ENCODE data around the gene C4orf50.

The C4orf50 gene

DNA sequence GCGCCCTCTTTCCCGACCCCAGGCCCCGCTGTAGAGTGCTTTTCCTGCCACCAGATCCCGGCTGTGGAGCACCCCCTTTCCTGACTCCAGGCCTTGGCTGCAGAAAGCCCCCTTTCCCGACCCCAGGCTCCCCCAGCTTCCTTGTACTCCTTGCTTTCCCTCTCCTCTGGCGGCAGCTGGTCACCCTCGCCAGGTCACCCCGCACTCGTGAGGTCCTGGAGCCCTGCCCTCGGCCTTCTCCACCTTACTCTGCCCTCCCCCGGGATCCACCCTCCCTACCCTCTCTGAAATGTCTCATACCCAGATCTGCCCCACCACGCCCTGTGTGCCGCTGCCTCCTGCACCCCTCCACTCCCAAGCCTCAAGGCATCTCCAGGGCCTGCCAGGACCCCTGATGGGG is 25.0 kb upstream of the C4orf50 start:
- no peak for DNase-seq

DNA sequence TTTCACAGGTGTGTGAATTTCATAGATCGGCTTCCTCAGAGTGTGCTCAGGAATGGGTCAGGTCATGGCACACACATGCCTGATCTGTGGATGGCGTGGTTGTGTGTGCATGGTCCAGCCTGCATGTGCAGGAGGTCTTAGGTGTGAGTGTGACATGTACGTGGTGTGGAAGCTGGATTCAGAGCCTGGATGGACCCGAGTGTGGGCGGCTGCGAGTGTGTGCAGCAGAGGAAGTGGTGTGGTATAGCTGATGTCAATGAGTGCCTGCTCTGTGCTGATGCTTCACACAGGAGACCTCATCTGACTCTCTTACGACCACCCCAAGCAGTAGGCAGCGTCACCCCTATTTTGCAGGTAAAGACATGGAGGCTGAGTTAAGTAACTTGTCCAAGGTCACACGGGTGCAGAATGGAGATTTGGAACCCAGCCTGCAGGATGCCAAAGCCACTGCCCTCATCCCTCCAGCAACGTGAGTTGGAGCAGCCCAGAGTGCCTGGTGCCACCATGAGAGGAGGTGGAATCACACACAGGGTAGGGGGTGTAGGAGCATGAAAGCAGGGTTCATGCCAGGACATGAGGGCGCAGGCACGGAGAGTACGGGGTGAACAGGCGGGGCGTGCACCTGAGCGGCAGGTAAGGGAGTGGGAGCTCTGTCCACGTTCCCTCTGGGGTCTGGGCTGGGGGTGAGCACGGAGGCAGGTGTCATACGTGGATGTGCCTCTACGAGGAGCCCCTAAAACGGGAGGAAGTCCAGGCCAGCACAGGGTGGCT is 24.2 kb upstream of the C4orf50 start:
- no peak for DNase-seq

DNA sequence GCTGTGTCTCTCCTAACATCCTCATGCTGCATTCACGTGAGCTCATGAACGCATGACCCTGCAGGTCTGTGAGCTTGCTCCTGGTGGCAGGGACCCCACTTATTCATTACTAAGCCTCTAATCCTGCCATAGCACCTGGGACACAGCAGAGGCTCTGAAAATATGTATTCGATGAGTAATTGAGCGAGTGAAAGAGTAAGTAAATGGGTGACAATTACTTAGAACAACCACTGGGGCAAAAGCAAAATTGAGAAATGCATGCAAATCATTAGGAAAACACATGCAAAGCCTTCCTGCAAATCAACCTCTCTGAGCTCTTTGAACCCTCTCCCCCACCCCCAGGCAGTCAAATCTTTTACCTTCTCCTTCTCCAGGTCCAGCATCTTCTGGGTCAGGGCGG is 23.6 kb upstream of the C4orf50 start:
- no peak for DNase-seq

DNA sequence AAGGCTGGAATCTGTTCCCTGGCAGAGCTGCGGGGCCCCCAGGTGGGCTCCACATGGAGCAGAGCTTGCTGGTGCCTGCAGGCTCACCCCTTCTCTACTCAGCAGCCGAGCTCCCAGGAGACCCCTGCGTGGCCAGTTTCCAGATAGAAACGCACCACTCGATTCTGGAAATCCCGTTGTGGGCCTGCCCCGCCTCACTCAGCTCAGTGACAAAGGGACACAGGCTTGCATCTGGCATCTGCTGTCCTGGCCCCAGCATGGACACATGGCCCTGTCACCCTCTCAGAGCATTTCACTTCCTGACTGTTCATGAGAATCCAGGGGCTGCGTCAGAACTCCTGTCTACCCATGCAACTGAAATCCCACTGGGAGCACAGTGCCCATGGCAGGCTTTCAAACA is 20.5 kb upstream of the C4orf50 start:
- no peak for DNase-seq

DNA sequence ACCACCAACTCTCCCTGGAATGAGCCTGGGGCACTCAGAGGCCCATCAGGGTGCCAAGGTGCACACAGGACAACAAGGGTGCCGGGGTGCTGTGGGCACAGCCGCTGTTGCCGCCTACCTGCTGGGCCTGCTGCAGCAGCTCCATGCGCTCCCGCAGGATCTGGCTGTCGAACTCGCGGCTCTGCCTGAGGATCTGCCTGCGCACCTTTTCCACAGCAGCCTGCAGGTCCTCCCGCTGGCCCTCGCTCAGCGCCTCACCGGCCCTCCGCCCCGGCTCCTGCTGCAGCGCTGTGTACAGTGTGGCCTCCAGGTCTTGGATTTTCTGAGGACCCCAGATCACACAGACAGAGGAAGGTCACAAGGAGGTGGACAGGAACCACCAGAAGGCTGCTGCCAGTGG is 17.6 kb upstream of the C4orf50 start:
- no peak for DNase-seq

DNA sequence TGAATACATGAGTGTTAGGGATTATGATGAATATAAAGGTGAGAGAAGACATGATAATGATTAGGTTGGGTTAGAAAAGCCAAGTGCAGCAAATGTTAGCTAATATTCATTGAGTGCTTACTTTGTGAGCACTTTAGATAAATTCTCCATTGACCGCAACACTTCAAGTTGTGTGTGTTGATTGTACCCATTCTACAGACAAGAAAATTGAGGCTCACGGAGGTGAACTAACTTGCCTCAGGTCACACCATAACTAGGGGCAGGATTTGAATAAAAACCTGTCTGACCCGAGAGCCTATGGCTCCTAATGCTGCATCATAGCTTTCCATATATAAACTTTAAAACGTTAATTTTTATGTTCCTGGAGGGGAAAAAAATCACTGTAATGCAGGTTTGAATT is 15.2 kb upstream of the C4orf50 start:
- DNase-seq = no peak

DNA sequence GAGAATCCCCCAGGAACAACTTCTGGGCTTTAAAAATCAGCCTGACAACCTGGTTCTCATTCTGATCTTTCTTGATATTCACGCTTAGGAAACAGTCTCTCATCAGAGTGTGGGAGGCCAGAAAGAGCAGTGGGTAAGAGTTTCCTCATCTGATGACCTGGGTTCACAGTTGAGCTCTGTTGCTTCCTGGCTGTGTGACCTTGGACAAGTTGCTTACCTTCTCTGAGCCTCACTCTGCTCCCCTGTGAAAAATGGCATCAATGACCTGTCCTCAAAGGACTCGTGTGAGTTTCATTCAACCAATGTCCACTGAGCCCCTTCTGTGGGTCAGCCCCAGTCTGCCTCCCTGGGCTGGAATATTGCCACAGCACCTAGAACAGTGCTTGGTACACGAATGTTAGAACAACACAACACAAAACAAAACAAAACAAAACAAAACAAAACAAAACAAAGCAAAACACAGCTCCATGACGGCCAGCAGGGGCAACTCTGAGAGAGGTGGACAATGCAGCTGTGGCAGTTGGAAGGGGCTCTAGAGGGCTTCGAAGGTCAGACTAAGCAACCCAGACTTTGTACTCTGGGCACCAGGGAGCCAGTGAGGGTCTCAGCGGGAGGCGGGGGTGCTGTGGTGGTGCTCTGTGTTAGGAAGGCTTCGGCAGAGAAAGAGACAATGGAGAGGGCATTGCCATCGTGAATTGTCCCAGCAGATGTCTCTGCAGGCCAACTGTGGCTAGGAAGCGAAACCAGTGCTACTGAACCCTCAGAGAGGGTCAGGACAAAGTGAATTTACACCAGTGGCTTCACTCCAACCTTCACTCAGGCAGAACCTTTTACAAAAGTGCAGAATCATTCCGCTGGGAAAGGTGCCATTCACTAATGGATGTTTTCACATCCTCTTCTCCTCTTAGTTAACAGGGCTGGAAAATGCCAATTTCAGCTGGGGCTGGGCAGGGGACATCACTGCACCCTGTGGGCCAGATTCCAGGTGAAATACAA is 14.3 kb upstream of the C4orf50 start:
- DNase-seq = no peak

DNA sequence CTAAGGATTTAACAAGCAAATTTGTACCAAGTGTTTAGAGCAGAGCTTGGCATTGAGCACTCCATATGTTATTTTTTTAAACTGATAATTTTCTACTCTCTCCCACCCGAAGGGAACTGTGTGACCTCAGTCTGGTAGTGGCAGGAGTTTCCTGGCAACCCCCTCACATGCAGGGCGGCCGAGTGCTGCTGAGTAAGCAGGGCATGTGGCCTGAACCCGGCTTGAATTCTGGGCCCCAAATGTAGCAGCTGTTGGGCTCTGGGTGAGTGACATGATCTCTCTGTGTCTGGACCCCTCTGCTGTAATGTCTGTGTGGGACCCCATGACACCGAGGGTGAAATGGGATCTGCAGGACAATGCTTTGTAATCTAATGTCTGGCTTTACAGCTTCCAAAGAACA is 13.6 kb upstream of the C4orf50 start:
- no peak for DNase-seq

DNA sequence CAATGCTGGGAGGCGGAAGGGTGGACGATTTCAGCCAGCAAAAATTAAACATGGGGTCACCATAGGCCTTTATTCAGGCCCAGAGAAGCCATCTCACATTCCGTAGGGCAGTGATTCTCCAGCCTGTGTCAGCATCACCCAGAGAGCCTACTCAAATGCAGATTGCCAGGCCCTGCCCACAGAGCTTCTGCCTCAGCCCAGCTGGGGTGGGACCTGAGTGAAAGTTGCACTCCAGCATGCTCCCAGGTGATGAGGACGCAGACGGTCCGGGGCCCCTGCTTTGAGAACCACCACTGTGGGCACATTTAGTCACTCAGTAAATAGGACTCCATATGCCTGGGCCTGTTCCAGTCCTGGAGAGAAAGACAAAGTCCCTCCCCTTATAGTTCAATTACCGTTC is 12.4 kb upstream of the C4orf50 start:
- no peak for DNase-seq

DNA sequence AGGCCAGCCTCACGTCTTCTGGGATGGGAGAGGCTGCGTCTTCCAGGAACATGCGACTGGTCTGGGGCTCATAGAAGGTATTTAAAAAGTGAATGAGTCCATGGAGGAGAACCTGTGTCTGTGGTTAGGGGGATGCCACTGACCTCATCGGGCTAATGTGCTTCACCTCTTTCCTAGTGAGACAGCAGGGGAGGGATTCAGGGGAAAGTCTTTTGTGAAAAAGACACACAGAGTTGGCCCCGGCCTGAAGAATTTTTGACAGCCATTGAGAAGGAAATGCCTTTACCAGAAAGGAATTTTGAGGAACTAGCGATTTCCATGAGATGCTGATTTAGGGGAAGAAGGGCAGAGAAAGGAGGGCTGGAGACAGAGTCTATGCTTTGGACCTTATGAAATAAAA is 11.0 kb upstream of the C4orf50 start:
- no peak for DNase-seq

DNA sequence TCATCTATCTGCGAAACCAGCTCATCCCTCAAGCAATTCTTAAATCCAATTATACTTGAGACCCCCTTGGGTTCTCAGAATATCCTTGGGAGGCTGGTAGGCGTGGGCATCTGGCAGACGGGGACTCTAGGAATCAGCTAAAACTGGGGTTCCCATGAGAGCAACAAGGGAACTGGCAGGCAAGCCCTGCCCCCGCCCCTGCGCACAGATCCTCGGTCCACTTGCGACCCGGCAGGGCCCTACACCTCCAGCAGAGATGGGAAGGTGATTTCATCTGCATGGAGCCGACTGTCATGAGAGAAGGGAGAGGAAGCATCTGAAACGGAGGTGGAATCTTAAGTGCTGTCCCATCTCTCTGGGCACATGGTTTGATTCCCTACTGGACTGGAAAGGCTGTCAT is 9.9 kb upstream of the C4orf50 start:
- no peak for DNase-seq

DNA sequence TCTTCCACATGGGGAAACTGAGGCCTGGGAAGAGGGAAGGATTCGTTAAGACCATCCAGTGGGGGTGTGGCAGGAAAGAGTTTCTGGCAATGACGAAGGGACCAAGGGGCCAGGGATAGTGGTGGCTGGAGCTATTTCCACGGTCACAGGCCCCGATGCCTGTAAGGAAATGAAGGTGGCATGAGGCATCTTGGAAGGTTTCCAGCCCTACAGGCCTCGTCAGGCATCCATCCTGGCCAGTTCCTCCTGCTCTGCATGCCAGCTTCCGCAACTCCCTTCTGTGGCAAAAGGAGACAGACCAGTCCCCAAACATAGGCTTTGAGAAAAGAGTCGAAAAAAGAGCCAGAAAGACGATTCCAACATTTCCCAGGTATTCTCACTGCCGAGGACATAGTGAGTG is 9.2 kb upstream of the C4orf50 start:
- DNase-seq = no peak

DNA sequence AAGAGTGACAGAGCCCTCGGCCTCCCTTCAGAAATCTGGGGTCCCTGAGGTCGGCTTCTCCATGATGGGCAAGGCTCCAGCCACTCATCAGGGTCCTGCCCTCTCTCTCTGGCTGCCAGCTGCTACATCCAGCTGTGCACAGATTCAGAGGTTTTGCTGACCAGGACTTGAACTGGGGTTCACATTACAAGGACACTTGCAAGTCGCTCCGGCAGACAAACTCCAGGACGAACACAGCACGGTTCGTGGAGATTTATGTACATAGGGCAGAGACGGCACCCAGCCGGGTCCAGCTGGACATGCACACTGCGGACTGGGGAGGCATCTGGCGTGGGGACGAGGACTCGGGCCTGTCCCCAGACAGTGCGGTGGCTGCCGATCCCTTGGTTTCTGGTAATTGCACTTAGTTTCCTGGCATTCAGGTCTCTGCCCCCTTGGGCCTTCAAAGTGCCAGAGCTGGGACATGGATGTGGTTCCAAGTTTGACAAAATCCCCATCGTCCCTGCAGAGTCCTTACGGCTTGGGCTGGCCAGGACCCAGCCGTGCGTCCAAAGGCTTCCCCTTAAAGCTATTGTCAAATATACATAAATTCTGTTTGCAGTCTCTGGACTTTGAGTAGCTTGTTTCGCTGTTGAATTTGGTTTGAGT is 6.2 kb upstream of the C4orf50 start:
- DNase-seq = no peak

DNA sequence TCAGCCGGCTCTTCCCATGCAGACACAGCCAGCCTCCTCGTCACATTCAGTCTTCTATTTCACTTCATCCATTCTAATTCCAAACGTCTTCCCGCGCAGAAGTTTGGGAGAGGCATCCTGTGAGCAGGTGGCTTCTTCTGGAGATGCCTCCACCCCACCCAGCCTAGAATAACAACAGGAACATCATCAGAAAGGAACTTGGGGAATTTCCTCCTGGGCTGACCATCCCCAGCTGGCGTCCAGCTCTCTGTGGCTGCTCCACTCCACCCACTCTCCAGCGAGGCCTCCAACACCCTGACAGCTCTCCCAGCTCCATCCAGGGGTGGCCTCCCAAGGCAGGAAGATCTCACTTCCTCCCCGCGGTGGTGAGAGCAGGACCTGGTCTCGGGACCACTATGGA is 5.5 kb upstream of the C4orf50 start:
- DNase-seq = no peak

DNA sequence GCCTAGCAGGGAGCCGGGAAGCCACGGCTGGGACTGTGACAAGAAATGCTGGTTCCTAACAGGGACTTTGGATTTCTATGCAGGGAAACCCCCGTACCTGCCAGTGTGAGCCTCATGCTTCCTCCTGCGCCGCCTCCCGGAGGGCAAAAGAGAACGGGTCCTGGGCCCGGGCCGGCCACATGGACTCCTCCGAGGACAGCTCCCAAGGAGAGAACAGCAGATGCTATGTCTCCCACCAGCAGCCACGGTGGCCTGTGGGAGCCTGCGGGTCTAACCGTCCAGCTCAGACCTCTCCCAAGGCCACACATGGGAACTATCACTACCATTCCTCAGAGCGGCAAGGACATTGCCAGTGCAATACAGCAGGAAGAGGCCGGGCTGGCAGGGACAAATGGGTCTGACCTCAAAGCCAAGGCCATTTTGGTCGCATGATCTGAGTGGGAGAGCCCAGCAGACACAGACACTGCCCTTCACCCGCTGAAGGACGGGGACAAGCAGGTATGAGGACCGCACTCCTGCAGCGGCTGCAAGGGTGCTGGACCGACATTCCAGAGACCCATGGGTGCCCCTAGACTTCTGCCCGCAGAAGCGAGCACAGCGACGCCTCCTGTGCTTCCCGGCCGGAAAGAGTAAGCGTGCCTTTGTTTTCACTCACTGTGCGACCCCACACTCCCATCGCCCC is 4.5 kb upstream of the C4orf50 start:
- DNase-seq = no peak

DNA sequence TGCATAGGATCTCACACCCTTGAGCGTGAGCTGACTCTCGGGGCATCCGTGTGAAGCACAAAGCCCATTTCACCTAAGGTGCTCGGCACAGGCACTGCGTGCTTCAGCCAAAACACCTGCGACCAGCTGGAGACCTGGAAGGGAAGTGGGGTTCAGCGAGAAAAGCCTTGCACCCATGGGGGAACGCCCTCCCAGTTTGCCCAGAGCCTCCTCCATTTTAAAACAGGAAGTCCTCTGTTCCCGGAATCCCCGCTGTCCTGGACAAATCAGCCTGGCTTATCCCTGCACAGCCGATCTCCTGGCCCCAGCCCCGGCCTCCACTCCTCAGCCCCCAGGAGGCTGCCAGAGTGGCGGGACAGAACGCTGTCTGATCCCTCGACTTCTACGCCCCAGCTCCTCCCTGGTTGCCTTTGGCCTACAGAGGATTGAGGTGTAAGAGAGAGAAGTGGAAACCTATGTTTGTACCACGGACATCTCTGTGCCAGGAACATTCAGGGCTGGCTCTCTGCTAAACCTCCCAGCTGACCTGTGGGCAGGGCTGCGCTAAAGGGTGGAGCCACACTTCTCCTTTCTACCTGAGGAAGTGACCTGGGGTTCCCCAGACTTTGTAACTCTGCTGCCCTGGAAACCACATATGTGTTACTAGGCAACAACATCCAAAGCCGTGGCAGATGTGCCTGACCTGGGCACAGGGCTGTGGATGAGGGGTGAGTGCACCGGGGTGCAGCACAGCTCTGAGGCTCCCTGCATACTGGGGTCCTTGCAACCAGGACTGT is 3.8 kb upstream of the C4orf50 start:
- DNase-seq = no peak

DNA sequence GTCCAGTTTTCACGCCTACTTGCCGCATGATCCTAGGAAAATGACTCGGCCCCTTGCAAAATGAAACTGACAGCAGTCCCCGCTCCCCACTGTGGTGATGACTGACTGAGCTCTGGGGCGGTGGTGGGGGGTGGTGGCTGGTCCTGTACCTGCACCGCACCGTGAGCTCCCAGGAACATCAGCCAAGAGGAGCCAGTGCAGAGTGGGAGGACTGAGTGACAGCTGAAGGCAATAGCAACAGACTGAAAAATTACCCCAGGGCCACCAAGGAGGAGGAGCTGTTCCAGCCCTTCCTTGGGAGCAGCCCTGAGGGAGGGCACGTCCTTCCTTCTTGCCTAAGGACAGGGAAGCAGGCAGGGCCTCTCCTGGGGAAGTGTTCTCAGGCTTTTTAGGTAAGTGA is 2.4 kb upstream of the C4orf50 start:
- DNase-seq = no peak

DNA sequence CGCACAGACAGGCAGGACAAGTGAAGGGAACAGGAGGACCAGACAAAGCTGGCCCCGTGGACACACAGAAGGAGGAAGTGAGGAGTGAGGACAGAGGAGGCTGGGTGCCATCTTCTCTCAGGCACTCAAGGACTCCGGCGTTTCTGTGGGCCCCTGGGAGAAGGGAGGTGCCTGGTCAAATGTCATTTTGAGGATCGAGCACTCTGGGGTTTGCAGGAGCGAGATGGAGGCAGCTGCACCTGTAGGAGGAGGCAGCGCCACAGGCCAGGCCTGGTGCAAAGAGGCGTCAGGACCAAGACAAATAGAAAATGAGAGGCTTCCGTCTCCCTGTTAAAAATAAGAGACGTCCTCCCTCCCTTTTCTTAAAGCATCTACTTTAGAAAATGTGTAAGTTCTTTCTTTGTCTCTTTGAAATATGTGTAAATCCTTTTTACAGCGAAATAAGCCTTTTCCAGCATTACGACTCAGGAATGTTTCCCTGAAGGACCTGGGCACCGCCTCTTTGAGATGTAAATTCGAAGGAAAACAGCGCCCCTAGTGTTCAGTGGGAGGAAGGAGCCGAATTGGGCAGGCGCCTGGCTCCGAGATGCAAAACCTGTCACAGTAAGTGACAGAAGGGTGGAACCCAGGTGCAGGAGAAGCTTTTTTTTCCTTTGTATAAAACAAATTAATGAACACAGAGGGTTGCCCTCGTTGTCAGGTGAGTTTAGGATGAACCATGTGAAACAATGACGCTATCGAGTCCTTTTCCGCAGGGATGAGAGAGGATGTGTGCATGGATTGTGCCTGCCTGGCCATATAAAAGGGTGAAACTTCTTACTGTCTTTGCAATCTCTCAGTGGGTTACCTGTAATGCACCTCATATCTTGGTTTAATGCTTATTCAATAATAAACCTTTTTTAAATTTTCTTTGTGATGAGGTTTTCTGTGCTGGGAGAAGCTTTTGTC is 1.4 kb upstream of the C4orf50 start:
- no peak for DNase-seq

DNA sequence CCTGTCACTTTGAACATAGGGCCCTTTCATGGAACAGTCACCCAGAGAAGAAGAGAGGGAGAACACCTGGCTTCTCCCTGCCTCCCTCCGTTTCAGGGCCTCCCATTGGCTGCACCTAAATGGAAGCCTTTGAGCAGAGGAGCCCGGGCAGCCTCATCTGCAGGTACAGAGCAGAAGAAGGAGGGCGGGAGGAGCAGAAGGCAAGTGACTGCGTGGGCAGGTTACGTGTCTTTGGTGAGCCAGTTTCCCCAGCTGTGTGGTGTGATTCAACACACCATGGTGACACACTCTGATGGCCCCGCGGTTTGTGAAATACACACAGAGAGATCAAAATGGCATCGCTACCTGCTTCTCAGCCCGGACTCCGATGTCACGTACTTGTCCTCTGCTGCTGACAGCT is 431 bp downstream of the C4orf50 start:
- no peak for DNase-seq

DNA sequence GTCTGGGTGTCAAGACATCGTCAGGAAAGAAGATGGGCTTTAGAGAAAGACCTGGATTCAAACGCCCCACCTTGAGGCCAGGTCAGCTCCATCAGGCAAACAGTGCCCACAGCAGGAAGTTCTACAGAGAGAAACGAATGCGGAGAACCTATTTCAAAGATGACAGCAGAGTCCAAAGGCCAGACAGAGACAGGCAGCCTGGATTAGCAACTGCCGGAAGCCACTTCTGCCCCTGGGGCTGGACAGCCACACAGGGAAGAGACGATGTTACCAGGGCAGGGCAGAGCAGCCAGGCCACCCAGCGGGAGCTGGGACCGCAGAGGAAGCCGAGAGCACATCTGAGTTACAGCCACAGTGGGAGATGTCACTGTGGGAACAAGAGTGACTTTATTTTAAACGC is 1.2 kb downstream of the C4orf50 start:
- no peak for DNase-seq

DNA sequence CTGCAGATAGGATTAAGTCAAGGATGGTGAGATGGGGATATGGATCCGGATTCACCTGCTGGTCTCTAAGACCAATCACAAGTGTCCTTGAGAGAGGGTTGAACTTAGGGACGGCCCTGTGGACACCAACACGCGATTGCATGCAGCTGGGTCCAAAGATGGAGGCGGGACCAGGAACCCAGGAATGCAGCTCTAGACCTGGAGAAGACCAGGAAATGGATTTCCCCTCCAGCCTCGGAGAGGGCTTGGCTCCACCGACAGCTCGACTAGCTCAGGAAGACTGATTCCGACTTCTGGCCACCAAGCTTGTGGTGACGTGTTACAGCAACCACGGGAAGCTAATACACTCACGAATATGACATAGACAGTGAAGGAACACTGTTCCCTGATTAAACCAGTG is 4.7 kb downstream of the C4orf50 start:
- DNase-seq = no peak

Measured in bone marrow (tissue), 2 donors.